ENCODE data around the gene LRRC55.

DNA sequence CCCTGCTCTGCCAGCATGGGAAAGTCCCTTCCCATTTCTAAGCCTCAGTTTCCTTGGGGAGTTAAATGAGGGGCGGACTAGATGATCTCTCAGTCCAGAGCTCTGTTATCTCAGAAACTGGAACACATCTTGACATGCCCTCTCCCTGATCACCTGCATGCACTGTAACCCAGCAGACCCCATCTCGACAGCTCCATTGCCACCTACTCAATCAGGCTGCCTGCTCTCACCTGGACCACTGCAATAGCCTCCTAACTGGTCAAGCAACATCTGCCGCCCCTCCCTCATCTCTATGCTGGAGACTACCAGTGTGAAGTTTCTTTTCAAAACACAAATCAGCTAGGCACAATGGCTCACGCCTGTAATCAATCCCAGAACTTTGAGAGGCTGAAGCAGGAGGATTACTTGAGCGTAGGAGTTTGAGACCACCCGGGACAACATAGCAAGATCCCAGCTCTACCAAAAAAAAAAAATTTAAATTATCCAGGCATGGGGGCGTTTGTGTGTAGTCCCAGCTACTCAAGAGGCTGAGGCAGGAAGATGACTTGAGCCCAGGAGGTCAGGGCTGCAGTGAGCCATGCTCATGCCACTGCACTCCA, 22.2 kb downstream of the LRRC55 start:
- TF ChIP-seq, protein P1, sequence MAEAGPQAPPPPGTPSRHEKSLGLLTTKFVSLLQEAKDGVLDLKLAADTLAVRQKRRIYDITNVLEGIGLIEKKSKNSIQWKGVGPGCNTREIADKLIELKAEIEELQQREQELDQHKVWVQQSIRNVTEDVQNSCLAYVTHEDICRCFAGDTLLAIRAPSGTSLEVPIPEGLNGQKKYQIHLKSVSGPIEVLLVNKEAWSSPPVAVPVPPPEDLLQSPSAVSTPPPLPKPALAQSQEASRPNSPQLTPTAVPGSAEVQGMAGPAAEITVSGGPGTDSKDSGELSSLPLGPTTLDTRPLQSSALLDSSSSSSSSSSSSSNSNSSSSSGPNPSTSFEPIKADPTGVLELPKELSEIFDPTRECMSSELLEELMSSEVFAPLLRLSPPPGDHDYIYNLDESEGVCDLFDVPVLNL (CRISPR knock-in tag; IDR thresholded peaks at IDR 0.05; ENCODE audit: borderline replicate concordance, low read depth), result no peak
- TF ChIP-seq CBFB (CRISPR knock-in tag; IDR thresholded peaks at IDR 0.05; ENCODE audit: low read depth), result no peak
- TF ChIP-seq, protein P2, sequence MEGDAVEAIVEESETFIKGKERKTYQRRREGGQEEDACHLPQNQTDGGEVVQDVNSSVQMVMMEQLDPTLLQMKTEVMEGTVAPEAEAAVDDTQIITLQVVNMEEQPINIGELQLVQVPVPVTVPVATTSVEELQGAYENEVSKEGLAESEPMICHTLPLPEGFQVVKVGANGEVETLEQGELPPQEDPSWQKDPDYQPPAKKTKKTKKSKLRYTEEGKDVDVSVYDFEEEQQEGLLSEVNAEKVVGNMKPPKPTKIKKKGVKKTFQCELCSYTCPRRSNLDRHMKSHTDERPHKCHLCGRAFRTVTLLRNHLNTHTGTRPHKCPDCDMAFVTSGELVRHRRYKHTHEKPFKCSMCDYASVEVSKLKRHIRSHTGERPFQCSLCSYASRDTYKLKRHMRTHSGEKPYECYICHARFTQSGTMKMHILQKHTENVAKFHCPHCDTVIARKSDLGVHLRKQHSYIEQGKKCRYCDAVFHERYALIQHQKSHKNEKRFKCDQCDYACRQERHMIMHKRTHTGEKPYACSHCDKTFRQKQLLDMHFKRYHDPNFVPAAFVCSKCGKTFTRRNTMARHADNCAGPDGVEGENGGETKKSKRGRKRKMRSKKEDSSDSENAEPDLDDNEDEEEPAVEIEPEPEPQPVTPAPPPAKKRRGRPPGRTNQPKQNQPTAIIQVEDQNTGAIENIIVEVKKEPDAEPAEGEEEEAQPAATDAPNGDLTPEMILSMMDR (IDR thresholded peaks at IDR 0.05), result no peak

Measured in WTC11 (cell line).